Measurements from ENCODE around the gene GREM2.

DNA sequence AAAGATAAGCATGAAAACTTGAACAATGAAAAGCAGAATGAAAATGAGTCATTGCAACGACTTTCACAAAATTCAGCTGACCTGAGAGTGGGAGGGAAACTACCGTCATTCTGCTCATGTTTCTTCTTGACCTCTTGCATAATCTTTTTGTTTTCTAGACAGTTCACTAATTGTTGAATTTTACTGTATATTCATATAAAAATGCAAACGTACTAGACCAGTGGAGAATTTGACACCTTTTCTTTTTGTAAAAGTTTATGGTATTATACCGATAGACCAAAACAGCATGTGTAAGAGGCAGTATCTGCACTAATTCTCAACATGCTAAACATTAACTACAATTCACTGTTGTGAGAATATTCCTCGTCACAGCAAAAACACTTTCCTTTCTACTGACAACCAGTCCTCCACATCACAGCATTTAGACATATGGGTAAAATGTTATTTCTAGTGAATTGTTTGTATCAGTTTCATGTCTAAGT is 137.8 kb downstream of the GREM2 start:
- TF ChIP-seq, protein P1, sequence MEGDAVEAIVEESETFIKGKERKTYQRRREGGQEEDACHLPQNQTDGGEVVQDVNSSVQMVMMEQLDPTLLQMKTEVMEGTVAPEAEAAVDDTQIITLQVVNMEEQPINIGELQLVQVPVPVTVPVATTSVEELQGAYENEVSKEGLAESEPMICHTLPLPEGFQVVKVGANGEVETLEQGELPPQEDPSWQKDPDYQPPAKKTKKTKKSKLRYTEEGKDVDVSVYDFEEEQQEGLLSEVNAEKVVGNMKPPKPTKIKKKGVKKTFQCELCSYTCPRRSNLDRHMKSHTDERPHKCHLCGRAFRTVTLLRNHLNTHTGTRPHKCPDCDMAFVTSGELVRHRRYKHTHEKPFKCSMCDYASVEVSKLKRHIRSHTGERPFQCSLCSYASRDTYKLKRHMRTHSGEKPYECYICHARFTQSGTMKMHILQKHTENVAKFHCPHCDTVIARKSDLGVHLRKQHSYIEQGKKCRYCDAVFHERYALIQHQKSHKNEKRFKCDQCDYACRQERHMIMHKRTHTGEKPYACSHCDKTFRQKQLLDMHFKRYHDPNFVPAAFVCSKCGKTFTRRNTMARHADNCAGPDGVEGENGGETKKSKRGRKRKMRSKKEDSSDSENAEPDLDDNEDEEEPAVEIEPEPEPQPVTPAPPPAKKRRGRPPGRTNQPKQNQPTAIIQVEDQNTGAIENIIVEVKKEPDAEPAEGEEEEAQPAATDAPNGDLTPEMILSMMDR (IDR thresholded peaks at IDR 0.05; ENCODE audit: low read depth, low read length): no peak
- no peak for TF ChIP-seq MYC (IDR thresholded peaks at IDR 0.05; ENCODE audit: low read depth, low read length)
- TF ChIP-seq, protein P2, sequence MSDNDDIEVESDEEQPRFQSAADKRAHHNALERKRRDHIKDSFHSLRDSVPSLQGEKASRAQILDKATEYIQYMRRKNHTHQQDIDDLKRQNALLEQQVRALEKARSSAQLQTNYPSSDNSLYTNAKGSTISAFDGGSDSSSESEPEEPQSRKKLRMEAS (IDR thresholded peaks at IDR 0.05; ENCODE audit: low read depth, low read length): no peak
